HepG2 (cell line): ENCODE results near the gene NRL. TPM values are rescaled to one million over a fixed set of nuclear protein-coding genes. Genes with fewer than 3 reads are reported as not detected.

Experiments
- ATAD3A ChIP-seq: sonication (generic); formaldehyde crosslinking; IDR thresholded peaks from 2 replicates; pipeline ENCODE4 v1.4.0; 2020; ENCODE audit warnings: missing genetic modification reagents
- BATF2 ChIP-seq: sonication (generic); formaldehyde crosslinking; IDR thresholded peaks from 2 replicates; pipeline ENCODE4 v1.8.0; 2022; ENCODE audit warnings: mild to moderate bottlenecking, missing genetic modification reagents, moderate library complexity
- CBX2 ChIP-seq, 2 experiments: fragments of 200-600 bp in 1 of 2; sonication (generic); formaldehyde crosslinking in 1 of 2; IDR thresholded peaks; 2 replicates each; pipeline versions ENCODE4 v1.7.0 to v1.8.1; 2018 to 2022; ENCODE audit warnings: low read depth in 2 of 2, low read length in 1 of 2, mild to moderate bottlenecking in 1 of 2, missing genetic modification reagents in 1 of 2
- ELF1 ChIP-seq: sonication (generic); formaldehyde crosslinking; IDR thresholded peaks from 2 replicates; pipeline ENCODE4 v1.4.0; 2020; ENCODE audit warnings: missing genetic modification reagents
- FOXP1 ChIP-seq, 2 experiments: fragments of 450-650 bp in 1 of 2; IDR thresholded peaks; 2 replicates each; pipeline ENCODE4 v1.6.1; 2017 to 2018; ENCODE audit warnings: antibody characterized with exemption in 1 of 2
- LCORL ChIP-seq, 2 experiments: fragments of 450-650 bp in 1 of 2; sonication (generic) in 1 of 2; formaldehyde crosslinking in 1 of 2; IDR thresholded peaks; 2 replicates each; pipeline versions ENCODE4 v1.5.0 to v1.6.1; 2017 to 2020; ENCODE audit warnings: antibody characterized with exemption in 1 of 2, missing genetic modification reagents in 1 of 2
- MAZ ChIP-seq, 2 experiments: sonication (generic) in 1 of 2; formaldehyde crosslinking in 1 of 2; IDR thresholded peaks; 2 replicates each; pipeline versions ENCODE4 v1.5.0 to v1.6.1; 2012 to 2020; ENCODE audit warnings: low read depth in 2 of 2, mild to moderate bottlenecking in 2 of 2, borderline replicate concordance in 1 of 2, improper control_type of control experiment in 1 of 2, low read length in 1 of 2, missing genetic modification reagents in 1 of 2, moderate library complexity in 1 of 2
- RFX1 ChIP-seq: fragments of 450-650 bp; IDR thresholded peaks from 2 replicates; pipeline ENCODE4 v1.6.1; 2017
- RORA ChIP-seq: sonication (generic); formaldehyde crosslinking; IDR thresholded peaks from 2 replicates; pipeline ENCODE4 v1.5.0; 2020; ENCODE audit warnings: mild to moderate bottlenecking, missing genetic modification reagents, moderate library complexity
- SNAI1 ChIP-seq: sonication (generic); formaldehyde crosslinking; IDR thresholded peaks from 2 replicates; pipeline ENCODE4 v1.5.0; 2020; ENCODE audit warnings: mild to moderate bottlenecking, missing genetic modification reagents, borderline replicate concordance
- SYNCRIP ChIP-seq: fragments of 200-400 bp; formaldehyde crosslinking; IDR thresholded peaks from 2 replicates; pipeline ENCODE4 v1.6.1; 2018; ENCODE audit warnings: mild to moderate bottlenecking, low read depth, low read length; ENCODE audit not compliant: insufficient read depth
- U2AF2 ChIP-seq: fragments of 200-400 bp; formaldehyde crosslinking; IDR thresholded peaks from 2 replicates; pipeline ENCODE4 v1.6.1; 2017; ENCODE audit warnings: low read depth, mild to moderate bottlenecking, low read length
- ZBTB7B ChIP-seq: sonication (generic); formaldehyde crosslinking; IDR thresholded peaks from 2 replicates; pipeline ENCODE4 v1.4.0; 2020; ENCODE audit warnings: missing genetic modification reagents
- ZNF230 ChIP-seq: sonication (generic); formaldehyde crosslinking; IDR thresholded peaks from 2 replicates; pipeline ENCODE4 v1.4.0; 2020; ENCODE audit warnings: mild to moderate bottlenecking, missing genetic modification reagents
- polyA plus RNA-seq, 8 experiments: library from polyadenylated mRNA; depleted of rRNA in 3 of 8; stranded (reverse) in 7 of 8; unstranded in 1 of 8; fragments of >200 nt; fragmentation: Illumina TruSeq in 4 of 8; extraction: Trizol in 4 of 8; gene quantifications; 2 replicates each; pipeline versions ENCODE4 v1.2.1 to v1.2.3, GENCODE V29; 2011 to 2016; ENCODE audit warnings: low read depth in 4 of 8, missing spikeins in 1 of 8, mixed read lengths in 1 of 8; ENCODE audit not compliant: insufficient read depth in 1 of 8
- total RNA-seq, 5 experiments: library from RNA; depleted of rRNA; stranded (reverse); fragments of >200 nt; fragmentation: Illumina TruSeq; extraction: Trizol; gene quantifications; 2 replicates each; pipeline ENCODE4 v1.2.3, GENCODE V29; 2016; ENCODE audit warnings: low read depth in 1 of 5
- TF ChIP-seq, protein P1 (sequence below): sonication (generic); formaldehyde crosslinking; IDR thresholded peaks from 2 replicates; pipeline ENCODE4 v1.4.0; 2020; ENCODE audit warnings: mild to moderate bottlenecking, missing genetic modification reagents
- TF ChIP-seq, protein P2 (sequence below): sonication (generic); formaldehyde crosslinking; IDR thresholded peaks from 2 replicates; pipeline ENCODE4 v1.4.0; 2020; ENCODE audit warnings: missing genetic modification reagents
- TF ChIP-seq, protein P3 (sequence below): sonication (generic); formaldehyde crosslinking; IDR thresholded peaks from 2 replicates; pipeline ENCODE4; 2020; ENCODE audit warnings: missing genetic modification reagents, mild to moderate bottlenecking, borderline replicate concordance

NRL gene
- total and polyA plus RNA-seq, 2 of the 13 experiments (the other 11 are each of a cell fraction or from before 2014, with no cell fraction given) = 2.5 to 4.7 TPM

GRCh38 chr14:24051789-24052655, 62.7 kb downstream of the NRL start, which contains the start of gene CARMIL3 (continued):
- TF ChIP-seq, protein P1, sequence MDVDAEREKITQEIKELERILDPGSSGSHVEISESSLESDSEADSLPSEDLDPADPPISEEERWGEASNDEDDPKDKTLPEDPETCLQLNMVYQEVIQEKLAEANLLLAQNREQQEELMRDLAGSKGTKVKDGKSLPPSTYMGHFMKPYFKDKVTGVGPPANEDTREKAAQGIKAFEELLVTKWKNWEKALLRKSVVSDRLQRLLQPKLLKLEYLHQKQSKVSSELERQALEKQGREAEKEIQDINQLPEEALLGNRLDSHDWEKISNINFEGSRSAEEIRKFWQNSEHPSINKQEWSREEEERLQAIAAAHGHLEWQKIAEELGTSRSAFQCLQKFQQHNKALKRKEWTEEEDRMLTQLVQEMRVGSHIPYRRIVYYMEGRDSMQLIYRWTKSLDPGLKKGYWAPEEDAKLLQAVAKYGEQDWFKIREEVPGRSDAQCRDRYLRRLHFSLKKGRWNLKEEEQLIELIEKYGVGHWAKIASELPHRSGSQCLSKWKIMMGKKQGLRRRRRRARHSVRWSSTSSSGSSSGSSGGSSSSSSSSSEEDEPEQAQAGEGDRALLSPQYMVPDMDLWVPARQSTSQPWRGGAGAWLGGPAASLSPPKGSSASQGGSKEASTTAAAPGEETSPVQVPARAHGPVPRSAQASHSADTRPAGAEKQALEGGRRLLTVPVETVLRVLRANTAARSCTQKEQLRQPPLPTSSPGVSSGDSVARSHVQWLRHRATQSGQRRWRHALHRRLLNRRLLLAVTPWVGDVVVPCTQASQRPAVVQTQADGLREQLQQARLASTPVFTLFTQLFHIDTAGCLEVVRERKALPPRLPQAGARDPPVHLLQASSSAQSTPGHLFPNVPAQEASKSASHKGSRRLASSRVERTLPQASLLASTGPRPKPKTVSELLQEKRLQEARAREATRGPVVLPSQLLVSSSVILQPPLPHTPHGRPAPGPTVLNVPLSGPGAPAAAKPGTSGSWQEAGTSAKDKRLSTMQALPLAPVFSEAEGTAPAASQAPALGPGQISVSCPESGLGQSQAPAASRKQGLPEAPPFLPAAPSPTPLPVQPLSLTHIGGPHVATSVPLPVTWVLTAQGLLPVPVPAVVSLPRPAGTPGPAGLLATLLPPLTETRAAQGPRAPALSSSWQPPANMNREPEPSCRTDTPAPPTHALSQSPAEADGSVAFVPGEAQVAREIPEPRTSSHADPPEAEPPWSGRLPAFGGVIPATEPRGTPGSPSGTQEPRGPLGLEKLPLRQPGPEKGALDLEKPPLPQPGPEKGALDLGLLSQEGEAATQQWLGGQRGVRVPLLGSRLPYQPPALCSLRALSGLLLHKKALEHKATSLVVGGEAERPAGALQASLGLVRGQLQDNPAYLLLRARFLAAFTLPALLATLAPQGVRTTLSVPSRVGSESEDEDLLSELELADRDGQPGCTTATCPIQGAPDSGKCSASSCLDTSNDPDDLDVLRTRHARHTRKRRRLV = 0 out of 2 replicates have a peak, but pooled peaks have one; percentile 59
- TF ChIP-seq BATF2 (CRISPR knock-in tag) = no peak; the same call in 1 of the 2 replicates
- no peak for TF ChIP-seq RFX1
- no peak; the same call in 1 of the 2 replicates for TF ChIP-seq SNAI1 (CRISPR knock-in tag)
- TF ChIP-seq, protein P2, sequence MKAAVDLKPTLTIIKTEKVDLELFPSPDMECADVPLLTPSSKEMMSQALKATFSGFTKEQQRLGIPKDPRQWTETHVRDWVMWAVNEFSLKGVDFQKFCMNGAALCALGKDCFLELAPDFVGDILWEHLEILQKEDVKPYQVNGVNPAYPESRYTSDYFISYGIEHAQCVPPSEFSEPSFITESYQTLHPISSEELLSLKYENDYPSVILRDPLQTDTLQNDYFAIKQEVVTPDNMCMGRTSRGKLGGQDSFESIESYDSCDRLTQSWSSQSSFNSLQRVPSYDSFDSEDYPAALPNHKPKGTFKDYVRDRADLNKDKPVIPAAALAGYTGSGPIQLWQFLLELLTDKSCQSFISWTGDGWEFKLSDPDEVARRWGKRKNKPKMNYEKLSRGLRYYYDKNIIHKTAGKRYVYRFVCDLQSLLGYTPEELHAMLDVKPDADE = no peak; the same call in 1 of the 2 replicates
- TF ChIP-seq ZNF230 (CRISPR knock-in tag) = no peak; the same call in 1 of the 2 replicates
- TF ChIP-seq, protein P3, sequence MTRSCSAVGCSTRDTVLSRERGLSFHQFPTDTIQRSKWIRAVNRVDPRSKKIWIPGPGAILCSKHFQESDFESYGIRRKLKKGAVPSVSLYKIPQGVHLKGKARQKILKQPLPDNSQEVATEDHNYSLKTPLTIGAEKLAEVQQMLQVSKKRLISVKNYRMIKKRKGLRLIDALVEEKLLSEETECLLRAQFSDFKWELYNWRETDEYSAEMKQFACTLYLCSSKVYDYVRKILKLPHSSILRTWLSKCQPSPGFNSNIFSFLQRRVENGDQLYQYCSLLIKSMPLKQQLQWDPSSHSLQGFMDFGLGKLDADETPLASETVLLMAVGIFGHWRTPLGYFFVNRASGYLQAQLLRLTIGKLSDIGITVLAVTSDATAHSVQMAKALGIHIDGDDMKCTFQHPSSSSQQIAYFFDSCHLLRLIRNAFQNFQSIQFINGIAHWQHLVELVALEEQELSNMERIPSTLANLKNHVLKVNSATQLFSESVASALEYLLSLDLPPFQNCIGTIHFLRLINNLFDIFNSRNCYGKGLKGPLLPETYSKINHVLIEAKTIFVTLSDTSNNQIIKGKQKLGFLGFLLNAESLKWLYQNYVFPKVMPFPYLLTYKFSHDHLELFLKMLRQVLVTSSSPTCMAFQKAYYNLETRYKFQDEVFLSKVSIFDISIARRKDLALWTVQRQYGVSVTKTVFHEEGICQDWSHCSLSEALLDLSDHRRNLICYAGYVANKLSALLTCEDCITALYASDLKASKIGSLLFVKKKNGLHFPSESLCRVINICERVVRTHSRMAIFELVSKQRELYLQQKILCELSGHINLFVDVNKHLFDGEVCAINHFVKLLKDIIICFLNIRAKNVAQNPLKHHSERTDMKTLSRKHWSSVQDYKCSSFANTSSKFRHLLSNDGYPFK (CRISPR knock-in tag) = peak; percentile 72; the same call in 1 of the 2 replicates
- TF ChIP-seq CBX2 (IDR thresholded peaks at IDR 0.05; ENCODE audit: low read depth, low read length) = no peak
- peak; percentile 10; the same call in 1 of the 2 replicates for TF ChIP-seq CBX2 (CRISPR knock-in tag; IDR thresholded peaks at IDR 0.05; ENCODE audit: low read depth)
- no peak for TF ChIP-seq U2AF2
- TF ChIP-seq ELF1 (CRISPR knock-in tag) = peak; percentile 60; the same call in 1 of the 2 replicates
- TF ChIP-seq RORA (CRISPR knock-in tag) = no peak
- TF ChIP-seq MAZ (IDR thresholded peaks at IDR 0.05; ENCODE audit: borderline replicate concordance, low read depth, low read length) = peak; percentile 63
- TF ChIP-seq MAZ (CRISPR knock-in tag; IDR thresholded peaks at IDR 0.05; ENCODE audit: low read depth) = peak; percentile 93; the same call in 1 of the 2 replicates
- TF ChIP-seq ATAD3A (CRISPR knock-in tag) = peak; percentile 18
- peak; percentile 66 for TF ChIP-seq ZBTB7B (CRISPR knock-in tag)
- no peak for TF ChIP-seq FOXP1 (IDR thresholded peaks at IDR 0.05)
- 0 out of 2 replicates have a peak, but pooled peaks have one; percentile 9 for TF ChIP-seq FOXP1 (CRISPR knock-in tag; IDR thresholded peaks at IDR 0.05)
- no peak for TF ChIP-seq SYNCRIP
- TF ChIP-seq LCORL (IDR thresholded peaks at IDR 0.05) = no peak
- peak; percentile 76; the same call in 1 of the 2 replicates for TF ChIP-seq LCORL (CRISPR knock-in tag; IDR thresholded peaks at IDR 0.05)
